Measurements from ENCODE around the gene SLC33A1. TPM values are rescaled to one million over a fixed set of nuclear protein-coding genes. Genes with fewer than 3 reads are reported as not detected.

The SLC33A1 gene
- total RNA-seq, 2 donors from 2014 or later = 22.3 to 24.6 TPM

GRCh38 chr3:155807823-155808222, 46.4 kb downstream of the SLC33A1 start:
- no peaks in the 10 kb centered on the region for H3K9me3 ChIP-seq
- DNase-seq (ENCODE audit: low spot score) = no peak
- no peaks in the 10 kb centered on the region for H3K27me3 ChIP-seq
- no peak overlapping the region for H3K4me3 ChIP-seq
- no peak overlapping the region for H3K27ac ChIP-seq
- H3K4me1 ChIP-seq = peaks cover 0 to 6% of the 10 kb centered on the region in 2 donors
- TF ChIP-seq CTCF (IDR thresholded peaks at IDR 0.05) = no peak
- H3K36me3 ChIP-seq = no peaks in the 10 kb centered on the region

- H3K27ac ChIP-seq = peak within 1 kb of the TSS; percentile 86 to 93
These were observed 48.2 kb downstream of the SLC33A1 start, which contains the start of gene C3orf33 for GRCh38 chr3:155805802-155806618. Gene C3orf33, minus strand, starts transcription at chr3:155806278. Its CDS starts 26 bp downstream, at chr3:155806252.

GRCh38 chr3:155805204-155805801, 48.9 kb downstream of the SLC33A1 start:
- no peaks in the 10 kb centered on the region for H3K36me3 ChIP-seq
- no peaks in the 10 kb centered on the region for H3K9me3 ChIP-seq
- no peaks in the 10 kb centered on the region for H3K27me3 ChIP-seq
- H3K4me1 ChIP-seq = peaks cover 0 to 6% of the 10 kb centered on the region in 2 donors
- TF ChIP-seq CTCF (IDR thresholded peaks at IDR 0.05) = no peak
- peak overlapping the region; percentile 71 to 85 for H3K4me3 ChIP-seq
- peak overlapping the region; percentile 86 to 93 for H3K27ac ChIP-seq
- DNase-seq (ENCODE audit: low spot score) = peak; percentile 60

More at GRCh38 chr3:155805802-155806618, 48.2 kb downstream of the SLC33A1 start, which contains the start of gene C3orf33:
- H3K27me3 ChIP-seq = no peaks in the 10 kb centered on the region
- H3K36me3 ChIP-seq = no peaks in the 10 kb centered on the region
- H3K4me3 ChIP-seq = peak within 1 kb of the TSS; percentile 71 to 85
- no peaks in the 10 kb centered on the region for H3K9me3 ChIP-seq
- DNase-seq (ENCODE audit: low spot score) = peak; percentile 70
- H3K4me1 ChIP-seq = peaks cover 0 to 6% of the 10 kb centered on the region in 2 donors
- TF ChIP-seq CTCF (IDR thresholded peaks at IDR 0.05) = peak; percentile 85 to 94

- Histone ChIP-seq H3K4me3 (no peak overlapping the region), H3K9me3 (no peaks in the 10 kb centered on the region), H3K4me1 (peaks cover 0 to 6% of the 10 kb centered on the region in 2 donors), H3K36me3 (peaks cover 2% of the 10 kb centered on the region), H3K27me3 (no peaks in the 10 kb centered on the region), H3K27ac (no peak overlapping the region)
- no peak for TF ChIP-seq CTCF (IDR thresholded peaks at IDR 0.05)
- DNase-seq (ENCODE audit: low spot score) = no peak
These were observed 49.9 kb downstream of the SLC33A1 start for GRCh38 chr3:155804323-155804722.

- DNase-seq (ENCODE audit: low spot score) = no peak
- TF ChIP-seq CTCF (IDR thresholded peaks at IDR 0.05) = no peak
- Histone ChIP-seq H3K36me3 (no peaks in the 10 kb centered on the region), H3K9me3 (no peaks in the 10 kb centered on the region), H3K4me1 (no peaks in the 10 kb centered on the region), H3K27me3 (no peaks in the 10 kb centered on the region), H3K27ac (no peak overlapping the region), H3K4me3 (no peak overlapping the region)
These were observed 61.7 kb downstream of the SLC33A1 start for GRCh38 chr3:155792532-155792931.
